ENCODE measurements around the gene GPN2.
A peak's percentile ranks its signal among the peaks of the same experiment; 100 is the strongest.
"Not testable (repeated sequence)": the region's sequence is repeated elsewhere in the genome, so short reads cannot be mapped to it uniquely, and the experiment has no call there.

GPN2 gene

GRCh38 chr1:26856604-26857469 is 33.2 kb downstream of the GPN2 start:
- no peak for DNase-seq

- DNase-seq: no peak
Measured at GRCh38 chr1:26856181-26856580, 33.9 kb downstream of the GPN2 start.

- no peak for DNase-seq
Measured at GRCh38 chr1:26855636-26856035, 34.4 kb downstream of the GPN2 start.

GRCh38 chr1:26854906-26855305 is 35.2 kb downstream of the GPN2 start:
- DNase-seq: no peak

GRCh38 chr1:26853600-26853999 is 36.5 kb downstream of the GPN2 start:
- DNase-seq: no peak

- DNase-seq: peak; percentile 85 to 86
Measured at GRCh38 chr1:26853156-26853555, 36.9 kb downstream of the GPN2 start.

GRCh38 chr1:26852701-26853100 is 37.4 kb downstream of the GPN2 start:
- no peak for DNase-seq

- no peak for DNase-seq
Measured at GRCh38 chr1:26851106-26851684, 38.9 kb downstream of the GPN2 start.

- no peak for DNase-seq
Measured at GRCh38 chr1:26848941-26849774, 40.9 kb downstream of the GPN2 start.

- no peak for DNase-seq
Measured at GRCh38 chr1:26848499-26848898, 41.6 kb downstream of the GPN2 start.

GRCh38 chr1:26847826-26848225 is 42.3 kb downstream of the GPN2 start:
- DNase-seq: not testable (repeated sequence)

- DNase-seq: no peak
Measured at GRCh38 chr1:26844424-26845196, 45.5 kb downstream of the GPN2 start.

- no peak for DNase-seq
Measured at GRCh38 chr1:26839779-26840178, 50.3 kb downstream of the GPN2 start.

GRCh38 chr1:26839339-26839722 is 50.8 kb downstream of the GPN2 start:
- DNase-seq: no peak

- DNase-seq: peak; percentile 55 to 69
Measured at GRCh38 chr1:26838474-26839338, 51.4 kb downstream of the GPN2 start.

GRCh38 chr1:26837665-26838064 is 52.4 kb downstream of the GPN2 start:
- not testable (repeated sequence) for DNase-seq

- DNase-seq: peak; percentile 78 to 83
Measured at GRCh38 chr1:26833432-26834405, 56.4 kb downstream of the GPN2 start.

GRCh38 chr1:26832249-26832960 is 57.7 kb downstream of the GPN2 start:
- no peak for DNase-seq

- DNase-seq: no peak
Measured at GRCh38 chr1:26831546-26832248, 58.4 kb downstream of the GPN2 start.

Measured in activated T-cell treated with anti-CD3 and anti-CD28 coated beads, Interleukin-2, amount 50 U/mL, for 48 hours (primary cell).